GM12878 (cell line): ENCODE measurements around the gene RRP15. TPM values are rescaled to one million over a fixed set of nuclear protein-coding genes. Genes with fewer than 3 reads are reported as not detected.

ENCODE experiments used
- ATAC-seq: fragments of 200-7000 bp; cut with Tn5 transposase; 3 replicates; pipeline ENCODE4 v1.9.1; 2020; ENCODE audit warnings: mild to moderate bottlenecking, moderate library complexity
- BruUV-seq: library from RNA; stranded (reverse); fragments of 400-500 nt; replicated peaks from 2 replicates; lab custom pipeline; 2021; lab: Mats Ljungman, UMichigan
- CTCF ChIA-PET: fragments of 300-600 bp; sonication (Branson Sonifier 250); formaldehyde crosslinking; extraction: SDS; loops from one replicate; lab custom pipeline; 2021; ENCODE audit warnings: inconsistent platforms; lab: Yijun Ruan, JAX
- POLR2A ChIA-PET: fragments of 350-600 bp; formaldehyde crosslinking; extraction: SDS; loops from one replicate; lab custom pipeline; 2021; ENCODE audit warnings: inconsistent platforms; lab: Charles Lee
- RAD21 ChIA-PET: fragments of 300-600 bp; sonication (Branson Sonifier 250); formaldehyde crosslinking; loops from one replicate; lab custom pipeline; 2023; ENCODE audit warnings: antibody characterized with exemption; ENCODE audit not compliant: unreplicated experiment; lab: Charles Lee
- SMC1A ChIA-PET: fragments of 300-600 bp; sonication (Branson Sonifier 250); formaldehyde crosslinking; loops from one replicate; lab custom pipeline; 2023; ENCODE audit not compliant: unreplicated experiment, uncharacterized antibody; lab: Charles Lee
- DNase-seq: peaks from one replicate; pipeline ENCODE4 v3.0.0-alpha.2; 2011; ENCODE audit warnings: low read depth, low spot score
- FAIRE-seq: peaks from 3 replicates; lab custom pipeline; 2011; peaks lifted over from hg19 to GRCh38; lab: Jason Lieb, UNC
- H2AFZ ChIP-seq: 2 replicates; pipeline ENCODE4 v1.6.0; 2011; ENCODE audit warnings: low read depth, low read length, control low read depth; ENCODE audit not compliant: control insufficient read depth
- H3K27ac ChIP-seq: 2 replicates; pipeline ENCODE4 v1.5.1; 2011; ENCODE audit warnings: control low read depth; ENCODE audit not compliant: control insufficient read depth, insufficient read depth
- H3K27me3 ChIP-seq, 2 experiments: replicated peaks in 1 of 2; 2 replicates each; pipeline versions ENCODE4 v1.6.0 to v1.6.1; 2011; ENCODE audit warnings: low read length in 1 of 2; ENCODE audit not compliant: control insufficient read depth in 2 of 2, insufficient read depth in 2 of 2
- H3K36me3 ChIP-seq, 2 experiments: 2 replicates each; pipeline ENCODE4 v1.5.1; 2011; ENCODE audit warnings: low read length in 1 of 2; ENCODE audit not compliant: control insufficient read depth in 2 of 2, insufficient read depth in 2 of 2
- H3K4me1 ChIP-seq: 2 replicates; pipeline ENCODE4 v1.6.1; 2011; ENCODE audit warnings: mild to moderate bottlenecking, low read length, moderate library complexity, mixed read lengths; ENCODE audit not compliant: control insufficient read depth, insufficient read depth
- H3K4me2 ChIP-seq: 2 replicates; pipeline ENCODE4 v1.6.0; 2011; ENCODE audit warnings: control low read depth; ENCODE audit not compliant: control insufficient read depth, insufficient read depth
- H3K4me3 ChIP-seq: fragments of 200-600 bp; sonication (generic); 2 replicates; pipeline ENCODE4 v1.5.1; 2016
- H3K79me2 ChIP-seq: 2 replicates; pipeline ENCODE4 v1.6.0; 2011; ENCODE audit warnings: low read length; ENCODE audit not compliant: control insufficient read depth, insufficient read depth
- H3K9ac ChIP-seq: 2 replicates; pipeline ENCODE4 v1.8.0; 2011; ENCODE audit warnings: low read length, control low read depth, mixed read lengths; ENCODE audit not compliant: control insufficient read depth, insufficient read depth
- H3K9me3 ChIP-seq: replicated peaks from 3 replicates; pipeline ENCODE4 v1.5.1; 2011; ENCODE audit warnings: mild to moderate bottlenecking, low read length; ENCODE audit not compliant: control insufficient read depth, insufficient read depth
- H4K20me1 ChIP-seq: 2 replicates; pipeline ENCODE4 v1.6.0; 2011; ENCODE audit not compliant: control insufficient read depth, insufficient read depth
- CBX5 ChIP-seq: sonication (generic); IDR thresholded peaks from 2 replicates; pipeline ENCODE4 v1.6.1; 2016; ENCODE audit warnings: low read depth, moderate library complexity, mild to moderate bottlenecking, inconsistent platforms
- FOXM1 ChIP-seq: IDR thresholded peaks from 2 replicates; pipeline ENCODE4 v1.6.1; 2012; ENCODE audit warnings: low read depth, mild to moderate bottlenecking, inconsistent platforms, low read length, moderate library complexity
- NR2C1 ChIP-seq: fragments of 450-650 bp; IDR thresholded peaks from 2 replicates; pipeline ENCODE4 v1.6.1; 2017; ENCODE audit warnings: antibody characterized with exemption, mild to moderate bottlenecking, moderate library complexity
- PML ChIP-seq: IDR thresholded peaks from 2 replicates; pipeline ENCODE4 v1.6.1; 2012; ENCODE audit warnings: low read length, inconsistent platforms
- TBL1XR1 ChIP-seq: IDR thresholded peaks from 2 replicates; pipeline ENCODE4 v1.6.1; 2012; ENCODE audit warnings: low read depth, low read length, improper control_type of control experiment
- TCF12 ChIP-seq: IDR thresholded peaks from 2 replicates; pipeline ENCODE4 v1.6.1; 2011; ENCODE audit warnings: low read depth, mild to moderate bottlenecking, low read length
- WGBS: methylation state at CpG from one replicate; pipeline ENCODE4 v1.1.6; 2016; ENCODE audit warnings: low lambda C conversion rate; ENCODE audit not compliant: insufficient replicate concordance, insufficient coverage; ENCODE audit errors: missing lambda C conversion rate; 5-methylcytosine and 5-hydroxymethylcytosine counted together
- in situ Hi-C: fragments of 300-500 bp; cut with MboI; formaldehyde crosslinking; loops from 9 replicates; pipeline ENCODE4 v1.14.3; 2018; ENCODE audit warnings: mixed read lengths
- intact Hi-C: fragments of 100-400 bp; cut with micrococcal nuclease; formaldehyde crosslinking; loops from one replicate; pipeline ENCODE4 v1.14.2; 2022; ENCODE audit not compliant: unreplicated experiment
- polyA plus RNA-seq, 11 experiments: library from polyadenylated mRNA; depleted of rRNA in 4 of 11; unstranded in 6 of 11; stranded (reverse) in 5 of 11; fragments of >200 nt; fragmentation: Nextera tagmentation in 4 of 11; fragmentation: Illumina TruSeq in 1 of 11; extraction: Ambion mirVana in 4 of 11; extraction: Trizol in 1 of 11; gene quantifications; 1 replicate in 1 of 11; 2 replicates in 10 of 11; pipeline versions ENCODE4 v1.2.1 to v1.2.3, GENCODE V29; 2011 to 2016; ENCODE audit warnings: inconsistent platforms in 2 of 11, missing spikeins in 2 of 11, low read depth in 1 of 11
- total RNA-seq, 4 experiments: library from RNA; depleted of rRNA in 3 of 4; stranded (reverse); fragments of >200 nt in 3 of 4; fragmentation: Illumina TruSeq in 1 of 4; extraction: Trizol in 1 of 4; gene quantifications; 2 replicates each; pipeline versions ENCODE4 v1.2.1 to v1.2.3, GENCODE V29; 2013 to 2021
- TF ChIP-seq, protein P1 (sequence below): fragments of 450-650 bp; IDR thresholded peaks from 2 replicates; pipeline ENCODE4 v1.6.1; 2016; ENCODE audit warnings: mild to moderate bottlenecking, moderate library complexity, borderline replicate concordance
- TF ChIP-seq, protein P2 (sequence below): fragments of 150-350 bp; IDR thresholded peaks from 2 replicates; pipeline ENCODE4 v1.6.1; 2016; ENCODE audit warnings: low read depth, low read length
- TF ChIP-seq, protein P3 (sequence below): IDR thresholded peaks from 2 replicates; pipeline ENCODE4 v1.6.1; 2012; ENCODE audit warnings: improper control_type of control experiment, low read depth, low read length; ENCODE audit not compliant: insufficient replicate concordance

RRP15 gene
- total and polyA plus RNA-seq, 10 of the 15 experiments (the other 5 are each of a cell fraction or from before 2014, with no cell fraction given), result 5.6 to 37.8 (median 19.1) TPM

DNA sequence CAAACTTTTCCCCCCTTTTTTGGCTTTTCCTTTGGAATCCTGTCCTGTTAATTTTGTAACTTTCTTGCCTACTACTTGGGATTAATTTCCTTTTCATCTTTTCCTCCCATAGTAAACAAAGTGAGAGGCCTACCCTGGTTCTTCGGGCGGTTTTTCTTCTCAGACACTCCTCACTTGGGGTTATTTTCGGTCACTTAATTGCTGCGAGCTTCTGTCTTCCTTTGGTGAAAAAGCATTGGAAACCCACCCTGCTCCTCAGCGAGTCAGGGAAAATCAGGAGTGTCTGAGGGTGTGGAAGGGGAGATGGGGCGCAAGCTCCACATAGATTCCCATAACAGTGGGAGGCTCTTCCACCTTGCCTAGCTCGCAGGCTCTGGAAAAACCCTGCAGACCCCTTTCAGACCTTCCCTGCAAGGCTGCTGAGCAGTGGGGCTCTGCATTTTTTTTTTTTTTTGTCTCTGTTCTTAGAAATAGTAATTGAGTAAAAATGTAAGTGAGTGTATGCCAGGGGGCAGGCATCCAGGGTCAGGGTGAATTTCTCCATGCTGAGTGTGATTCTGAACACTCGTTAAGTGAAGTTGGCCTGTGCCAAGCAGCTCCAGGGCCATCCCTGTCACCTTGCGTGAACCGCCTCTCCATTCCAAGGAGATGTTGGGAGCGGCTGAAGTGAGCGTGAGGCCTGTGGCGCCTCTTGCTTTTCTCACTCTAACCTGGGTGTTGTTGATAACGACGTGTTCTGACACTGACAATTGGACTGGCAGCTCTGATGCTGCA lies 80.3 kb downstream of the RRP15 start:
- Histone ChIP-seq H3K4me3 (no peak overlapping the region), H3K4me1 (no peaks in the 10 kb centered on the region), H3K27me3 (no peaks in the 10 kb centered on the region), H3K9me3 (no peaks in the 10 kb centered on the region), H2AFZ (no peak overlapping the region), H3K36me3 (no peaks in the 10 kb centered on the region), H4K20me1 (no peaks in the 10 kb centered on the region), H3K4me2 (no peak overlapping the region), H3K27ac (no peak overlapping the region), H3K79me2 (no peaks in the 10 kb centered on the region), H3K9ac (no peak overlapping the region)
- intact Hi-C loops, result no loop called here
- FAIRE-seq, result no peak
- BruUV-seq, result no TSS peak
- ChIA-PET SMC1A (no interaction called here), RAD21 (no interaction called here), CTCF (no interaction called here), POLR2A (interaction anchor here (0.6 kb wide), 1 partner anchor 30 kb away, joined by 3 read pairs; no protein-coding TSS in a partner anchor)
- 67% methylated on average over 15 of the region's 15 CpGs for WGBS
- DNase-seq, result no peak
- no peak for ATAC-seq
- in situ Hi-C loops, result no loop called here
- TF ChIP-seq TBL1XR1 (no peak), PML (no peak), FOXM1 (no peak), TCF12 (no peak), CBX5 (no peak), NR2C1 (no peak)
- TF ChIP-seq, protein P1, sequence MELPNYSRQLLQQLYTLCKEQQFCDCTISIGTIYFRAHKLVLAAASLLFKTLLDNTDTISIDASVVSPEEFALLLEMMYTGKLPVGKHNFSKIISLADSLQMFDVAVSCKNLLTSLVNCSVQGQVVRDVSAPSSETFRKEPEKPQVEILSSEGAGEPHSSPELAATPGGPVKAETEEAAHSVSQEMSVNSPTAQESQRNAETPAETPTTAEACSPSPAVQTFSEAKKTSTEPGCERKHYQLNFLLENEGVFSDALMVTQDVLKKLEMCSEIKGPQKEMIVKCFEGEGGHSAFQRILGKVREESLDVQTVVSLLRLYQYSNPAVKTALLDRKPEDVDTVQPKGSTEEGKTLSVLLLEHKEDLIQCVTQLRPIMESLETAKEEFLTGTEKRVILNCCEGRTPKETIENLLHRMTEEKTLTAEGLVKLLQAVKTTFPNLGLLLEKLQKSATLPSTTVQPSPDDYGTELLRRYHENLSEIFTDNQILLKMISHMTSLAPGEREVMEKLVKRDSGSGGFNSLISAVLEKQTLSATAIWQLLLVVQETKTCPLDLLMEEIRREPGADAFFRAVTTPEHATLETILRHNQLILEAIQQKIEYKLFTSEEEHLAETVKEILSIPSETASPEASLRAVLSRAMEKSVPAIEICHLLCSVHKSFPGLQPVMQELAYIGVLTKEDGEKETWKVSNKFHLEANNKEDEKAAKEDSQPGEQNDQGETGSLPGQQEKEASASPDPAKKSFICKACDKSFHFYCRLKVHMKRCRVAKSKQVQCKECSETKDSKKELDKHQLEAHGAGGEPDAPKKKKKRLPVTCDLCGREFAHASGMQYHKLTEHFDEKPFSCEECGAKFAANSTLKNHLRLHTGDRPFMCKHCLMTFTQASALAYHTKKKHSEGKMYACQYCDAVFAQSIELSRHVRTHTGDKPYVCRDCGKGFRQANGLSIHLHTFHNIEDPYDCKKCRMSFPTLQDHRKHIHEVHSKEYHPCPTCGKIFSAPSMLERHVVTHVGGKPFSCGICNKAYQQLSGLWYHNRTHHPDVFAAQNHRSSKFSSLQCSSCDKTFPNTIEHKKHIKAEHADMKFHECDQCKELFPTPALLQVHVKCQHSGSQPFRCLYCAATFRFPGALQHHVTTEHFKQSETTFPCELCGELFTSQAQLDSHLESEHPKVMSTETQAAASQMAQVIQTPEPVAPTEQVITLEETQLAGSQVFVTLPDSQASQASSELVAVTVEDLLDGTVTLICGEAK, result no peak
- TF ChIP-seq, protein P2, sequence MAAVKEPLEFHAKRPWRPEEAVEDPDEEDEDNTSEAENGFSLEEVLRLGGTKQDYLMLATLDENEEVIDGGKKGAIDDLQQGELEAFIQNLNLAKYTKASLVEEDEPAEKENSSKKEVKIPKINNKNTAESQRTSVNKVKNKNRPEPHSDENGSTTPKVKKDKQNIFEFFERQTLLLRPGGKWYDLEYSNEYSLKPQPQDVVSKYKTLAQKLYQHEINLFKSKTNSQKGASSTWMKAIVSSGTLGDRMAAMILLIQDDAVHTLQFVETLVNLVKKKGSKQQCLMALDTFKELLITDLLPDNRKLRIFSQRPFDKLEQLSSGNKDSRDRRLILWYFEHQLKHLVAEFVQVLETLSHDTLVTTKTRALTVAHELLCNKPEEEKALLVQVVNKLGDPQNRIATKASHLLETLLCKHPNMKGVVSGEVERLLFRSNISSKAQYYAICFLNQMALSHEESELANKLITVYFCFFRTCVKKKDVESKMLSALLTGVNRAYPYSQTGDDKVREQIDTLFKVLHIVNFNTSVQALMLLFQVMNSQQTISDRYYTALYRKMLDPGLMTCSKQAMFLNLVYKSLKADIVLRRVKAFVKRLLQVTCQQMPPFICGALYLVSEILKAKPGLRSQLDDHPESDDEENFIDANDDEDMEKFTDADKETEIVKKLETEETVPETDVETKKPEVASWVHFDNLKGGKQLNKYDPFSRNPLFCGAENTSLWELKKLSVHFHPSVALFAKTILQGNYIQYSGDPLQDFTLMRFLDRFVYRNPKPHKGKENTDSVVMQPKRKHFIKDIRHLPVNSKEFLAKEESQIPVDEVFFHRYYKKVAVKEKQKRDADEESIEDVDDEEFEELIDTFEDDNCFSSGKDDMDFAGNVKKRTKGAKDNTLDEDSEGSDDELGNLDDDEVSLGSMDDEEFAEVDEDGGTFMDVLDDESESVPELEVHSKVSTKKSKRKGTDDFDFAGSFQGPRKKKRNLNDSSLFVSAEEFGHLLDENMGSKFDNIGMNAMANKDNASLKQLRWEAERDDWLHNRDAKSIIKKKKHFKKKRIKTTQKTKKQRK, result no peak
- TF ChIP-seq, protein P3, sequence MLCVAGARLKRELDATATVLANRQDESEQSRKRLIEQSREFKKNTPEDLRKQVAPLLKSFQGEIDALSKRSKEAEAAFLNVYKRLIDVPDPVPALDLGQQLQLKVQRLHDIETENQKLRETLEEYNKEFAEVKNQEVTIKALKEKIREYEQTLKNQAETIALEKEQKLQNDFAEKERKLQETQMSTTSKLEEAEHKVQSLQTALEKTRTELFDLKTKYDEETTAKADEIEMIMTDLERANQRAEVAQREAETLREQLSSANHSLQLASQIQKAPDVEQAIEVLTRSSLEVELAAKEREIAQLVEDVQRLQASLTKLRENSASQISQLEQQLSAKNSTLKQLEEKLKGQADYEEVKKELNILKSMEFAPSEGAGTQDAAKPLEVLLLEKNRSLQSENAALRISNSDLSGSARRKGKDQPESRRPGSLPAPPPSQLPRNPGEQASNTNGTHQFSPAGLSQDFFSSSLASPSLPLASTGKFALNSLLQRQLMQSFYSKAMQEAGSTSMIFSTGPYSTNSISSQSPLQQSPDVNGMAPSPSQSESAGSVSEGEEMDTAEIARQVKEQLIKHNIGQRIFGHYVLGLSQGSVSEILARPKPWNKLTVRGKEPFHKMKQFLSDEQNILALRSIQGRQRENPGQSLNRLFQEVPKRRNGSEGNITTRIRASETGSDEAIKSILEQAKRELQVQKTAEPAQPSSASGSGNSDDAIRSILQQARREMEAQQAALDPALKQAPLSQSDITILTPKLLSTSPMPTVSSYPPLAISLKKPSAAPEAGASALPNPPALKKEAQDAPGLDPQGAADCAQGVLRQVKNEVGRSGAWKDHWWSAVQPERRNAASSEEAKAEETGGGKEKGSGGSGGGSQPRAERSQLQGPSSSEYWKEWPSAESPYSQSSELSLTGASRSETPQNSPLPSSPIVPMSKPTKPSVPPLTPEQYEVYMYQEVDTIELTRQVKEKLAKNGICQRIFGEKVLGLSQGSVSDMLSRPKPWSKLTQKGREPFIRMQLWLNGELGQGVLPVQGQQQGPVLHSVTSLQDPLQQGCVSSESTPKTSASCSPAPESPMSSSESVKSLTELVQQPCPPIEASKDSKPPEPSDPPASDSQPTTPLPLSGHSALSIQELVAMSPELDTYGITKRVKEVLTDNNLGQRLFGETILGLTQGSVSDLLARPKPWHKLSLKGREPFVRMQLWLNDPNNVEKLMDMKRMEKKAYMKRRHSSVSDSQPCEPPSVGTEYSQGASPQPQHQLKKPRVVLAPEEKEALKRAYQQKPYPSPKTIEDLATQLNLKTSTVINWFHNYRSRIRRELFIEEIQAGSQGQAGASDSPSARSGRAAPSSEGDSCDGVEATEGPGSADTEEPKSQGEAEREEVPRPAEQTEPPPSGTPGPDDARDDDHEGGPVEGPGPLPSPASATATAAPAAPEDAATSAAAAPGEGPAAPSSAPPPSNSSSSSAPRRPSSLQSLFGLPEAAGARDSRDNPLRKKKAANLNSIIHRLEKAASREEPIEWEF, result no peak
